GM13977 (cell line): ENCODE results near the gene SMIM35.

ENCODE experiments used
- DNase-seq: peaks from one replicate; pipeline ENCODE4 v3.0.0; 2012; ENCODE audit warnings: low spot score
- in situ Hi-C: fragments of 300-500 bp; cut with MboI; formaldehyde crosslinking; loops from one replicate; pipeline ENCODE4 v1.12.0; 2022; ENCODE audit warnings: low sequenced_read_pairs, low pct_unique_long_range_greater_than_20kb, mixed read lengths, inconsistent platforms; ENCODE audit not compliant: unreplicated experiment
- TF ChIP-seq, protein P1 (sequence below): IDR thresholded peaks from 2 replicates; pipeline ENCODE4 v1.5.1; 2012; ENCODE audit warnings: mild to moderate bottlenecking, control low read depth; ENCODE audit not compliant: insufficient read depth; ENCODE audit errors: extremely low read depth, missing control alignments

The SMIM35 gene

DNA sequence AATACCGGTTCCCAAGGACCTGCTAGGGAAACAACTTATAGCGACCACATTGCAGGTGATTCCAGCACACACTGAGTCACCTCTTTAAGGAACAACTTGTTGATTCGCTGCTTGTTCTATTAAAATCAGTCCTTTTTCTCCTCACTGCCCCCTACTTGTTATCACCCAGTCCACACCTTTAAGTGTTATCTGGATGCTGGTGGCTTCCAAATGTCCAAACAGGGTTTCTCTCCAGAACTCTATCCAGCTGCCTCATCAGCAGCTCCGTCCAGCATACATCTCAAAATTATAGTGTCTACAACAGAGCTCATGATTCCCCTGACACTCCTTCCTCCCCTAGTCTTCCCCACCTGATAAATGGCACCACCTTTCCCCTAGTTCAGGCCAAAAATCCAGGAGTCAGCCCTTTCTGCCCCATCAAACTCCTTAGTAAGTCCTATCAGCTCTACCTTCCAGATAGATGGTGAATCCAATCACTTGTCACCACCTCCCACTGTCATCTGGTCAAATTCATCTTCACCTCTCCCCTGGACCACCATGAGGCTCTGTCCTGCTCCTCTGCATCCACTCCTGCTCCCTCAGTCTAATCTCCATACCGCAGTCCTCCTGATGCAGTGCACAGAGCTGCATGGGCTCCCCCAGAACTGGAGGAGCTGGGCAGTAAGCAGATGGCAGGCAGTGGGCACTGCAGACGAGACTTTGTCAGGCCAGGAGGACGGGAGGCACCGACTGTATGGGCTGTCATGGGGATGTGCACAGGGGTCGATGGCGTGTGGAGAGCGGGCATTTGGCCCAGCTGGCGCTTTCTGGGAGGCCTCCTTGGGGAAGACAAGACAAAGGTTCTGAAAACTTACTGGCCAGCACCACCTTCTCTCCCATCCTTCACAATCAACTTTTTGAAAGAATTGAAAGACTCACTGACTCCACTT is 81.3 kb downstream of the SMIM35 start:
- DNase-seq = no peak
- in situ Hi-C loops = no loop called here
- TF ChIP-seq, protein P1, sequence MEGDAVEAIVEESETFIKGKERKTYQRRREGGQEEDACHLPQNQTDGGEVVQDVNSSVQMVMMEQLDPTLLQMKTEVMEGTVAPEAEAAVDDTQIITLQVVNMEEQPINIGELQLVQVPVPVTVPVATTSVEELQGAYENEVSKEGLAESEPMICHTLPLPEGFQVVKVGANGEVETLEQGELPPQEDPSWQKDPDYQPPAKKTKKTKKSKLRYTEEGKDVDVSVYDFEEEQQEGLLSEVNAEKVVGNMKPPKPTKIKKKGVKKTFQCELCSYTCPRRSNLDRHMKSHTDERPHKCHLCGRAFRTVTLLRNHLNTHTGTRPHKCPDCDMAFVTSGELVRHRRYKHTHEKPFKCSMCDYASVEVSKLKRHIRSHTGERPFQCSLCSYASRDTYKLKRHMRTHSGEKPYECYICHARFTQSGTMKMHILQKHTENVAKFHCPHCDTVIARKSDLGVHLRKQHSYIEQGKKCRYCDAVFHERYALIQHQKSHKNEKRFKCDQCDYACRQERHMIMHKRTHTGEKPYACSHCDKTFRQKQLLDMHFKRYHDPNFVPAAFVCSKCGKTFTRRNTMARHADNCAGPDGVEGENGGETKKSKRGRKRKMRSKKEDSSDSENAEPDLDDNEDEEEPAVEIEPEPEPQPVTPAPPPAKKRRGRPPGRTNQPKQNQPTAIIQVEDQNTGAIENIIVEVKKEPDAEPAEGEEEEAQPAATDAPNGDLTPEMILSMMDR = no peak

DNA sequence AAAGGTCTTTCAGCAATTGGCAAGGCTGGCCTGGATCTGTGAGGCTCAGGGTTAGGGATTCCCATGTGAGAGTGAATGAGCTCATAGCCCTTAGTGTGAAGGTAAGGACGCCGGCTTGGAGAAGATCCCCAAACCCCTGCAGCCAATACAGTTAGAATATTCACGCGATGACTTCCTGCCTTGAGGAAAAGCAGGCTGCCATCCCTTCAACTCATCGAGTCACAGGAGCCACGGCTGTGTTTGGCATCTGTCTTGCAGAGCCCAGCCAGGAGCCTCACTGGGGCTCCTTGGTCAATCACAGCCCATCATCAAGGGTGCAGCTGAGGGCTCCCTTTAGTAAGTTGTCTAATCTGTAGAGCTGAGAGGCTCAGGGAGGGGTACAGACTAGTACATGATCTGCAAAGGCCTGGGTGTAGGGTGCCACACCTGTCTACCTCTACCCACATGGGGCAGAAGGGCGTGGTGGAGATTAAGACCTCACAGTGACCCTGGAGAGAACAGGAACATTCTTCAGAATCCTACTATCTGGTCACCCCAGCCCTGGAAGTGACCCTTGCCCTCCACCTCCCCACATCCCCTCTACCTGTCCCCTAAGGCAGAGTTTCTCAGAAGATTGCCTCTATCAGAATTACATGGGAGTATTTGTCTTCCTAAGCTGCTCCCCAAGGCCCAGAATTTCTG is 82.1 kb downstream of the SMIM35 start:
- DNase-seq = no peak
- in situ Hi-C loops = no loop called here
- TF ChIP-seq, protein P1 = no peak

DNA sequence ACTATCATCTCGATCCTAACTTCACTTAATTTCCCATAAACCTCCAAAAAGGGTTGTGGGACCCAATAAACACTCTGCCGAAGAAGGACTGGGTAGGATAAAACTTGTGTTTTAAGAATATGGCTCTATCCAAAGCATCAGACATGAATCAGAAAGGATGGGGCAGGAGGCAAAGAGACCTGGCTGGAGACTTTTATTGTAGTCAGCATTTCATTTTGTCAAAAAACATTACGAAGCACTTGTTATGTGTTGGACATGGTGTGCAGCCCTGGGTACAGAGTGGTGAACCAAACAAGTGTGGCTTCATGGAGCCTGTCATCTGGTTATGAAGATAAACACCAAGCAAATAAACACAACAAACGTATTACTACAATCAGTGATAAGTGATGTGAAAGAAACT is 83.3 kb downstream of the SMIM35 start:
- TF ChIP-seq, protein P1 = no peak
- in situ Hi-C loops = no loop called here
- DNase-seq = no peak

DNA sequence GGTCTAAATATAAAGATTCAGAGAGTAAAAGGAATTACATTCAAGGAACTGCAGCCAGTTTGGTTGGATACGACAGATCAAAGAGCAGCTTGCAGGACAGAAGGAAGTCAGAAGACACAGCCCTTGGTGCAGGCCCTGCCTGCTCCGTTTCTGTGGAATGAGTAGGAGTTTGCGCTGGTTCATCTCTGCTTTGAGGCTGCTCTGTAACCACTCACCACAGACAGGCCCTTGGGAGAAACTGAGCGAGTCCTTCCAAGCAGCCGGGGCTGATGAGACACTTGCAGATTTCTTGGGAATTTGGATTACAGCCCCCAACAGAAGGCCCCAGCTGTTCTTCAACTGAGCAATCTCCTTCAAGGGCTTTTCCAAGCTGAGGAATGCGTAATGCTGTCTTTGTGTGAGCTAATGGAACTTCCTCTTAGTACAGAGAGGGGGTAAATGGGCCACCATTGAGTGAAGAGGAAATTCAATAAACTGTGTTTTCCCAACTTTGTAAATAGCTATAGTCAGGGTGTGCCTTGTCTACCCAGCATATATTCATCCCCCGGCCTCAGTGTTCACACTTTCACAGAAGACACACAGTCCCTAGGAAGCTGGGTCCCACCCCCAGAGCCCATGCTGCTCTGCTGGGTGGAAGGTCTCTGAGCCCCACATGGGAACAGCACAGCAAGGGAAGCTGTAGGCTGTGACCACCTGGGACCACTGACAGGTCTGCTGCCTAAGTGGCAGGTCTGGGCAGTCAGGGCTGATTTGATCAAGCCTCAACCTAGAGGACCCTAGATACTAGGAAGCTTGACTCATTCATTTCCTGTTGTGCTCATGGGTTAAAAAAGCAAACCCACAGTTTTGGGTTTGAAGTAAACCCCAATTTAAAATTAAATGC is 84.0 kb downstream of the SMIM35 start:
- TF ChIP-seq, protein P1 = no peak
- in situ Hi-C loops = no loop called here
- DNase-seq = no peak

DNA sequence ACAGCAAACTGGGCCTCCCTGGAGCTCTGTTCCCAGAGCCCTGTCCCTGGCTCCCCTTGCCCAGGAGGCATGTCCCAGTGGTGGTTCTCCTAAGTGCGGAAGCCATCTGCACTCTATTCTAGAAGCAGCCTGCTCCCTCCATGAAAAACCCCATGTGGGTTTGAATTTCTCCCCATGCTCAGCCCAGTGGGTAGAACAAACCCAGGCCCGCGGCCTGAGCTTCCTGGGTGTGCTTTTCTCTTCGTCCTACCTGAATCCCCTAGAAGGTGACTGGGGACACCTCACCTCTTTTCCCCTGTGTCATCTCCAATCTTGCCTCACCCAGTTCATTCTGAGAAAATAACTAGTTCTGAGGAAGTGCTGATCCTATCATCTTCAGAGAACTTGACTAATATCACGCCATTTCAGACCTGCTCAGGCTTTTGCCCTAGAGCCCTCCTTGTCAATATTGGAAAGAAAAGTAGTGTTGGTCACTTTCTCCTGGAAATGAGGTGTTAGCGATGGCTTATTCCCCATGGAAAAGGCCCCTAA is 84.7 kb downstream of the SMIM35 start:
- TF ChIP-seq, protein P1 = no peak
- in situ Hi-C loops = no loop called here
- no peak for DNase-seq

DNA sequence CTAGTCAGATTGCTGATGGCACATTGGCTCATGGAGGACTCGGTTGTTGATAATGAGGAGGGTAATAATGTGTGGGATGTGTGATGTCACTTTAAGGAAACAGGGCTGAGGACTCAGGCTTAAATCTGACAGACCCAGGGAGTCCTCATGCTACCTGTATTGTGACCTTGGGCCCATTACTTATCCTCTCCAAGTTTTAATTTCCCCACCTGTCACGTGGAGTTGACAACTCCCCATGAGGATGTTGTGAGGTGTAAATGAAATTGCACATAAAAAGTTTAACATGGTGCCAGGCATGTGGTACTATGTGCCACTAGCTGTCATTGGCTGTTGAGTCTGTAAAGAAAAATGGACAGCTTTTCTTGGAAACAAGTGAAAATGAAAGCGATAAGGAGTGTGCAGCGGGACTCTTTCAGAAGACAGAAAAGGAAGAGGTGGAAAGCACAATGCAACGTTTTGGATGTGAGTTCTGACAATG is 85.2 kb downstream of the SMIM35 start:
- TF ChIP-seq, protein P1 = no peak
- no peak for DNase-seq
- in situ Hi-C loops = no loop called here
